Transverse colon (tissue), 4 donors: Measurements from ENCODE around the gene HORMAD2.

Experiments
- CTCF ChIP-seq, 5 experiments: fragments of 200-600 bp in 3 of 5; fragments of 450-650 bp in 2 of 5; sonication (generic) in 3 of 5; IDR thresholded peaks; 1 replicate in 2 of 5; 2 replicates in 3 of 5; pipeline ENCODE4 v1.5.1; 2016 to 2017; ENCODE audit warnings: antibody characterized with exemption in 5 of 5, inconsistent platforms in 3 of 5, mild to moderate bottlenecking in 2 of 5, moderate library complexity in 1 of 5
- POLR2AphosphoS5 ChIP-seq, 3 donors: sonication (generic); formaldehyde crosslinking; IDR thresholded peaks; one replicate each; pipeline ENCODE4 v1.6.1; 2016; ENCODE audit warnings: antibody characterized with exemption in 3 of 3

GRCh38 chr22:30187094-30187493 is 106.8 kb downstream of the HORMAD2 start:
- TF ChIP-seq CTCF (IDR thresholded peaks at IDR 0.05) (no peak), POLR2AphosphoS5 (IDR thresholded peaks at IDR 0.05) (no peak)
